Activated CD8-positive, alpha-beta memory T cell treated with anti-CD3 and anti-CD28 coated beads, Interleukin-2, amount 50 U/mL, for 4 hours (primary cell): ENCODE measurements around the gene DNAH8.
"Not testable (repeated sequence)": the region's sequence is repeated elsewhere in the genome, so short reads cannot be mapped to it uniquely, and the experiment has no call there.

Experiments used
- DNase-seq: peaks from one replicate; pipeline ENCODE4 v3.0.0-alpha.2; 2020

DNAH8 gene

GRCh38 chr6:38753707-38754106 is 38.6 kb downstream of the DNAH8 start:
- DNase-seq, result no peak

DNA sequence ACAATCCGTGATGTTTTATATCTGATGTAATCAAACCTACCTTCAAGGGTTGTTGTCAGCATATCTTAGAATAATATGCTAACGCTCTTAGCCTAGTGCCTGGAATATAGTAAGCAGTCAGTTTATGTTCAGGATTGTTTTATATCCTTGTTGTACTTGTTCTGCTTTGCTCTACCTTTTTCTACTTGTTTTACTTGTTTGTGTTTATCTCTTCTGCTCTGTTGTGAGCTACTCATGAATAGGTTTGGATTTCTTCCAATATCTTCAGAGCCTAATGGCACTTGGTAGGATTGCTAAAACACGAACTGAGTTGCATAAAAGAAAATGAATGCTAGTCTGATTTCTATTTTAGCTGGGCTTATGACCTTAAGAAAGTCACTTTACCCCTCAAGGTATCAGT is 40.1 kb downstream of the DNAH8 start:
- DNase-seq, result no peak

DNA sequence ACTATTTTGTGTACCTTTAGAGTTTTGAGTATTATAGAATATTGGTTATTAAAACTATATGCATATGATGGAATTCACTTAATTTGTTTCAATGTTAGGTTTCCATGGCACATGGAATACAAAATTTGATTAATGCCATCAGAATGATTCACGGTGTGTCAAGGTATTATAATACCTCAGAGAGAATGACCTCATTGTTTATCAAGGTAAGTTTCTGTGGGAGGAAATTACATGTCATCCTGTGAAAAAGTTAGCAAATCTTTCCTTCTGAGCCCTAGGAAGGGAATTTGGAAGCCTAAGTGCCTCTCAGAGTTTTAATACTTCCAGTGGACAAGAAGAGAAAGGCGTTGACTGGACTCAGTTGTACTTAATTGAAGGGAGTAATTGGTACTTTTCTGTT is 40.8 kb downstream of the DNAH8 start:
- no peak for DNase-seq

GRCh38 chr6:38760097-38760496 is 45.0 kb downstream of the DNAH8 start:
- DNase-seq, result no peak

- no peak for DNase-seq
Observed at GRCh38 chr6:38762848-38763247, 47.7 kb downstream of the DNAH8 start.

DNA sequence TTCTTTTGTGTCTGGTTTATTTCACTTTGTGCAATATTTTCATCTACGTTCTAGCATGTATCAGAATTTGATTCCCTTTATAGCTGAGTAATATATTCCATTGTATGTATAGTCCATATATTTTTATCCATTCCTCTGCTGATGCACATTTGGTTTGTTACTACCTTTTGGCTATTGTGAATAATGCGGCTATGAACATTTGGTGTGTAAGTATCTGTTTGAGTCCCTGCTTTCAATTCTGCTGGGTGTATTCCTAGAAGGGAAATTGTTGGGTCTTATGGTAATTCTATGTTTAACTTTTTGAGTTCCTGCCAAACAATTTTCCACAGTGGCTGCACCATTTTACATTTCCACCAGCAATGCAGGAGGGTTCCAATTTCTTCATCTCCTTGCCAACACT is 52.4 kb downstream of the DNAH8 start:
- DNase-seq, result no peak

DNA sequence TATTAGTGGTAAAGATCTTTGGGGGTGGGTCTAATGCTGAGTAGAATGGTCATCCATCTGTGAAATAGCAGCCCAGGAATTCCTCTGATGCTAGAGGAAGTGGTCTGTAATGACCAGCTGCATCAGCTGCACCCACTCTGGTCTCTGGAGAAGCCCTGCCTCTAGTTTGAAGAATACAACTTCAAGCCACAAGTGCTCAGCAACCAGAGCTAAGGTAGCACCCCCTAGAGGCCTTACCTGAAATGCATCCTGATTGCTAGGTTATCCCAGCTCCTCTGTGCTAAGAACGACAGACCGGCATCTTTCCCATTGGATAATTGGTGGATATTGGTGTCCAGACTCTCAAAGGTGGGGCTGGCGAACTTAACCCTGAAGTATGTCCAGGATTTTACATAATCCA is 58.2 kb downstream of the DNAH8 start:
- no peak for DNase-seq

DNA sequence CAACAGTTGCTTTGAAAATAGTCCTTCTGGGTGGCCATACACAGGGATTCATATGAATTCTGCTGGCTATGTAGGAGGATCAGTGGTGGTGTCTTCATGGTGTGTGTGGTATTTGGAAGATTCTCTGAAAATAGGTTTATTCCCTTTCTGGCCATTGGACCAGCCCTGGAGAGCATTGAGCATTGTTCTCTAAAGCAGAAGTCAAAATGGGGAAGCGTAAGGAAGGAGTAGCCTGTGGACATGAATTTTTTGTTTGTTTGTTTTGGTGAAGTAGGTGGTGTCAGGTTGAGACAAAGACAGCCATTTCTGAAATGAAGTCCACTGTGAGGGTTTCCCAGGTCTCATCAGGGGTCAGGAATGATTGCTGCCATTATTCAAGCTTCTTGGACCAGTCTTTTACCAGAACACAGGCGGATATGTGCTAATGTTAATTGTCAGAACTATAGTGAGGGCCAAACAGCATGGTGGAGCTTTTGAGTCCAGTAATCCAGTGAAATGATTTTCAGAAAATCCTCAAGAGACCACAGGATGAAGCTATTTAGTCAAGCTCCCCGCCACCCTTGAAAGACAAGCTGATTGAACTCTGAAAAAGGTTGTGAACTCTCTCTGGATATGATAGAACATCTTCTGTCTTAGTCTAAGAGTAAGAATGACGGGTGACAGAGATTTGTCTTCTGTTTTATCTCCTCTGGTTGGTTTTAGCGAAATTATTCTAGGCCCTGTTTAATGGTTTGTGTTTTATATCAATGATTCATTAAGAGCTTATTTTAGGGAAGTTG is 60.0 kb downstream of the DNAH8 start:
- DNase-seq, result no peak

- DNase-seq, result no peak
Observed at GRCh38 chr6:38775870-38776269, 60.8 kb downstream of the DNAH8 start.

GRCh38 chr6:38776515-38776914 is 61.4 kb downstream of the DNAH8 start:
- DNase-seq, result no peak

GRCh38 chr6:38779310-38780062 is 64.4 kb downstream of the DNAH8 start:
- no peak for DNase-seq

- DNase-seq, result no peak
Observed at GRCh38 chr6:38782616-38783015, 67.5 kb downstream of the DNAH8 start.

- no peak for DNase-seq
Observed at GRCh38 chr6:38783443-38784228, 68.5 kb downstream of the DNAH8 start.

- no peak for DNase-seq
Observed at GRCh38 chr6:38784506-38785235, 69.6 kb downstream of the DNAH8 start.

- DNase-seq, result no peak
Observed at GRCh38 chr6:38786486-38786885, 71.4 kb downstream of the DNAH8 start.

DNA sequence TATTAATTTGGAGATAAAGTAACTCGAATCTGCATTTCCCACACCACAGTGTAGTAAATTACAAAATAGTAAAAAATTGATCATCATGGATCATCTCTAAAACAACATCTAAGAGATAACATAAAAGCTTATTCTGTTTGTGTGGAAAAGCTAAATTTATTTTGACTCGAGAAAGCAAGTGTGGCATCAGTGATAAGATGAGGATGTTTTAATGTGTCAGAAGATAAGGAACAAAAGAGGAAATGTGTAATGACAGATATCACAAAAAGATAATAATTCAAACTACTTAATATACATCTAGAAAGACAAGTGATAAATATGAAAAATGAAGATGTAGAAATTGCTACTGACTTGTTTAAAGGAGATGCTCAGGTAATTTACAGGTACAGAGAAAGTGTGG is 74.1 kb downstream of the DNAH8 start:
- DNase-seq, result no peak

GRCh38 chr6:38792356-38792755 is 77.2 kb downstream of the DNAH8 start:
- DNase-seq, result no peak

DNA sequence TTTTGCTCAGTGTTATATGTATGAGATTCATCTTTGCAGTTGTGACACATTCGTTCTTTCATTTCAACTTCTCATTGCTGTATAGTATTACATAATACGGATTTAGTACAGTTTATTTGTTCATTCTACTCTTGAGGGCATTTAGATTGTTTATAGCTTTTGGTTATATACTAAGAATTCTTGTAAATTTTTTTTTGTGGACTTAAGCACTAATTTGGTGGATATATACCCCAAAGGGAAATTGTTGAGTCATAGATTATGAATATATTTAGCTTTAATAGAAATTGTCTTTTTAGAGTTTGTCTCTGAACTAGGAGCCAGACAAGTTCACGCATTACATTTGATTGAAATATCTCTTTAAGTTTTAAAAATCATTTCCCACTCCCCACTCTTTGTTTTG is 79.6 kb downstream of the DNAH8 start:
- DNase-seq, result no peak

DNA sequence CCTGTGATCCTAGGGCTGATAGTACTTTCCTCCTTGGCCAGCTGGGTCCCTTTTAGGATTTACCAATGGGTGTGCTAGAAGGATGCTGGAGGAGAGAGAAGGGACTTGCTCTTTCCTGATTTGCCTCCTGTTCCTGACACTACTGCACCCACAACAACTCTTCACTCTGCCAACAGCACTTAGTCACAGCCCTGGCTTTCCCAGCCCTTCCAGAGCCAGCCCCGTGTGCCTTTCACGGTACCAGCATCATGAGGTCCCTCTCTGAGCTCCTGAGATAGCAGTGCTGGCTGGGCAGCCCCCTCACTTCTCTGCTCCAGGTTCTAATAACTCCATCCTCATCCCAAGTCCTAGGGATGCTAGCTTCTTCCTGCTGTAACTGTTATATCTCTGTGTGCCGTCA is 80.9 kb downstream of the DNAH8 start:
- DNase-seq, result no peak

DNA sequence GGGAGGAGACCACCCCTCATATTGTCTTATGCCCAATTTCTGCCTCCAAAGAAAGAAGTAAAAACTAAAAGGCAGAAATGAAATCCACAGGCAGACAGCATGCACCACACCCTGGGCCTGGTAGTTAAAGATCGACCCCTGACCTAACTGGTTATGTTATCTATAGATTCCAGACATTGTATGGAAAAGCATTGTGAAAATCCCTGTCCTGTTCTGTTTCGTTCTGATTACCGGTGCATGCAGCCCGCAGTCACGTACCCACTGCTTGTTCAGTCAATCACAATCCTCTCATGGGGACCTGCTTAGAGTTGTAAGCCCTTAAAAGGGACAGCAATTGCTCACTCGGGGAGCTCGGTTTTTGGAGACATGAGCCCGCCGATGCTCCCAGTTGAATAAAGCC is 81.3 kb downstream of the DNAH8 start:
- DNase-seq, result not testable (repeated sequence)

DNA sequence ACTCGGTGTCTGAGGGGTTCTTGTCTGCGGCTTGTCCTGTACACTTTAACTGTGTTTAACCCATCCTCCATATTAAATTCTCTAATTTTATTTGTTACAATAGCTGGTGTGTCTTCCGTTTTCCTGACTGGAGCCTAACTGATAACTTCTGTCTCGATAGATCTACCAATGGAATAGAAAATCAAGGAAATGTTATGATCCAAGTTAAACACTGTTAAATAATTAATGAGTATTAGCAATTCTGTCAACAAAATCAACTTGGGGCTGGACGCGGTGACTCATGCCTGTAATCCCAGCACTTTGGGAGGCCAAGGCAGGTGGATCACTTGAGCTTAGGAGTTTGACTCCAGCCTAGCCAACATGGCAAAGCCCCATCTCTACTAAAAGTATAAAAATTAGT is 81.7 kb downstream of the DNAH8 start:
- no peak for DNase-seq

DNA sequence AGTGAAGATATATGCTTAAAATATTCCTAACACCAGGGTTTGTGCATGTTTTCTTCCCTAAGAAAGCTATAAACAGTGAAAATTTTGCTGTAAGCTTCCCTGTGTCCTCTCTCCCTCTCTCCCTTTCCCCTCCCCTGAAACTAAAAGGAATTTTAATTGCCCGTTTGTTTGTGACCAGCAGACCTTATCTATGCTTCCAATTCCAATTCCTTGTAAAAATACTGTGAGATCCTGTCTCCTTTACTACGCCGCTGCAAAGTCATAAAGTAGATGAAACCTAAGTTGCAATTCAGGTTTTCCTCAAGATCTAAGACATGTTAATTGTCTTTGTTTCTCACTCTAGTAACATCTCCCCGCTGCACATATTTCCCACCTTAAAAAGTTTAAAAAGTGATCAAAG is 82.3 kb downstream of the DNAH8 start:
- DNase-seq, result no peak
